Natural killer cell (primary cell): ENCODE measurements around the gene TMEM121B. TPM values are rescaled to one million over a fixed set of nuclear protein-coding genes. Genes with fewer than 3 reads are reported as not detected.

Experiments
- ATAC-seq, 3 donors: fragments of 150-1000 bp in 2 of 3; fragments of 200-7000 bp in 1 of 3; cut with Tn5 transposase; 1 replicate in 1 of 3; 2 replicates in 2 of 3; pipeline ENCODE4 v1.10.0; 2021; ENCODE audit warnings: mild to moderate bottlenecking in 2 of 3, moderate library complexity in 2 of 3
- DNase-seq, 2 donors: peaks; one replicate each; pipeline versions ENCODE4 v3.0.0 to v3.0.0-alpha.2; 2013 to 2021; ENCODE audit warnings: mixed read lengths in 1 of 2
- H3K27ac ChIP-seq: one replicate; pipeline ENCODE4 v1.5.1; 2013; ENCODE audit warnings: mild to moderate bottlenecking, low read length
- H3K27me3 ChIP-seq: one replicate; pipeline ENCODE4 v1.6.1; 2013; ENCODE audit warnings: low read length; ENCODE audit not compliant: control insufficient read depth, insufficient read depth
- H3K36me3 ChIP-seq: one replicate; pipeline ENCODE4 v1.6.1; 2013; ENCODE audit warnings: low read length; ENCODE audit not compliant: control insufficient read depth, insufficient read depth
- H3K4me1 ChIP-seq: one replicate; pipeline ENCODE4 v1.6.1; 2013; ENCODE audit warnings: low read length; ENCODE audit not compliant: control insufficient read depth, insufficient read depth
- H3K4me3 ChIP-seq: one replicate; pipeline ENCODE4 v1.5.1; 2013; ENCODE audit warnings: low read length
- H3K9me3 ChIP-seq: one replicate; pipeline ENCODE4 v1.6.1; 2013; ENCODE audit warnings: low read length; ENCODE audit not compliant: control insufficient read depth, insufficient read depth
- H3K27ac Mint-ChIP-seq, 2 donors: one replicate each; pipeline ENCODE4 v1.8.0; 2022; ENCODE audit warnings: mild to moderate bottlenecking in 2 of 2, mixed read lengths in 2 of 2, moderate library complexity in 1 of 2
- H3K27me3 Mint-ChIP-seq, 2 donors: one replicate each; pipeline ENCODE4 v1.8.0; 2022; ENCODE audit warnings: low read depth in 2 of 2, mixed read lengths in 2 of 2
- H3K36me3 Mint-ChIP-seq: one replicate; pipeline ENCODE4 v1.8.0; 2022; ENCODE audit warnings: mixed read lengths
- H3K4me1 Mint-ChIP-seq, 2 donors: one replicate each; pipeline ENCODE4 v1.8.0; 2022; ENCODE audit warnings: mixed read lengths in 2 of 2
- H3K4me3 Mint-ChIP-seq: one replicate; pipeline ENCODE4 v1.8.0; 2022; ENCODE audit warnings: mild to moderate bottlenecking, moderate library complexity, mixed read lengths
- H3K9me3 Mint-ChIP-seq, 2 donors: one replicate each; pipeline ENCODE4 v1.8.0; 2022; ENCODE audit warnings: mixed read lengths in 2 of 2
- WGBS: methylation state at CpG from one replicate; pipeline ENCODE4 v1.1.7; 2013; ENCODE audit warnings: missing lambda C conversion rate; ENCODE audit not compliant: insufficient coverage; 5-methylcytosine and 5-hydroxymethylcytosine counted together
- intact Hi-C: fragments of 100-400 bp; cut with micrococcal nuclease; formaldehyde crosslinking; loops from one replicate; pipeline ENCODE4 v1.14.2; 2022
- total RNA-seq, 4 donors: library from RNA; stranded (reverse); fragments of 120-200 nt in 1 of 4; gene quantifications; one replicate each; pipeline versions ENCODE4 v1.2.3 to v1.2.4, GENCODE V29; 2013 to 2022
- TF ChIP-seq, protein P1 (sequence below): fragments of 200-600 bp; IDR thresholded peaks from one replicate; pipeline ENCODE4 v1.8.0; 2022; ENCODE audit warnings: antibody characterized with exemption

Gene TMEM121B
- total RNA-seq = under 1 TPM in 2 of 3 donors, not detected in 1; 0.18 to 0.35 TPM
- total RNA-seq (2013) = 0.32 TPM

DNA sequence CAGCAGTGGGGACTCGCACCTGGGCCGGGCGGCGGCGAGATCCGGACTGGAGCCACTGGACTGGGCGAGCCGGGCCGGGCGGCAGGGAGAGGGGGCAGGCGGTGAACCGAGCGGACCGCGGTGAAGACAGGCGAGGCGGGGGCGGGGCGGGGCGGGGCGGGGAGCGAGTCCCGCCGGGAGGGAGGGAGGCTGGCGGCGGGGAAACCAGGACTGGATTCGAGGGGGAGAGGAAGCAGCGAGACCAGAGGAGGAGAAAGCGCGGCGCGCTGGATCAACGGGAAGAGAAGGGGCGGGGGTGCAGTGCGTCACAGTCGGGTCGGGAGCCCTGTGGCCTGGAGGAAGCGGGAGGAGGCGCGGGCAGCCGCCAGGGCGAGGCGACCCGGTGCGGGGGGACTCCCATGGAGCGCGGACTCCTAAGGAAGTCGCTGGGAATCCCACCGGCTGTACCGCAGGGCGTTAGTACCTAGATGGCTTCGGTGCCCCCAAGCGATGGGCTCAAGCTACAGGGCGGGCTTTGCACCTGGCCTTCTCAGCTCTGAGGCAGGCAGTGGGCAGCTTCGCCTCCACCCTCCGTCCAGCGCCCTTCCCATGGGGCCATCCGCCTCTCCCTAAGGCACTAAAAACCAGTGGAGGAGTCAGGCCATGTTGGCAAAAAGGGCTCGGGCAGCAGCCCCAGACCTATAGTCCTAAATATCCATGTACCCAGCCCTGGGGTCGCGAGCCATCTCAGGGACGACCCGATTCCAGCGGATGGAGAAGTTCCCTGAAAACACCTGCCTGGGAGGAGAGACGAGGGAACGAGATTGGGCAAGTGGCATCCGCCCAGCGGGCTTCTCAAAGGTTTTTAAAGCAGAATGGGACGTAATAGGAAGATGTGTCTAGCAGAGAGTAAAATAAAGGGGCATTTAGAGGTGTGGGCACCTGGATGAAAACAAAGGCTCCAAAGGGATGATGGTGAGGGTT, at the start of gene TMEM121B:
Gene TMEM121B (minus strand): TSS at position 128 of the 963 bp plus-strand sequence. CDS start 233 bp downstream, outside the sequence.
- Mint-ChIP-seq H3K4me3 (peak within 1 kb of the TSS; percentile 69), H3K27me3 (peaks cover 14 to 21% of the 10 kb centered on the region in 2 donors), H3K27ac (no peak within 1 kb of the TSS), H3K36me3 (peaks cover 5% of the 10 kb centered on the region), H3K9me3 (no peaks in the 10 kb centered on the region), H3K4me1 (peaks cover 29 to 35% of the 10 kb centered on the region in 2 donors)
- Histone ChIP-seq H3K27ac (no peak within 1 kb of the TSS), H3K4me3 (no peak within 1 kb of the TSS), H3K9me3 (no peaks in the 10 kb centered on the region), H3K36me3 (no peaks in the 10 kb centered on the region), H3K4me1 (peaks cover 44% of the 10 kb centered on the region), H3K27me3 (peaks cover 15% of the 10 kb centered on the region)
- DNase-seq (peak in 1 of 2 donors; percentile 25), ATAC-seq (no peak)
- TF ChIP-seq, protein P1, sequence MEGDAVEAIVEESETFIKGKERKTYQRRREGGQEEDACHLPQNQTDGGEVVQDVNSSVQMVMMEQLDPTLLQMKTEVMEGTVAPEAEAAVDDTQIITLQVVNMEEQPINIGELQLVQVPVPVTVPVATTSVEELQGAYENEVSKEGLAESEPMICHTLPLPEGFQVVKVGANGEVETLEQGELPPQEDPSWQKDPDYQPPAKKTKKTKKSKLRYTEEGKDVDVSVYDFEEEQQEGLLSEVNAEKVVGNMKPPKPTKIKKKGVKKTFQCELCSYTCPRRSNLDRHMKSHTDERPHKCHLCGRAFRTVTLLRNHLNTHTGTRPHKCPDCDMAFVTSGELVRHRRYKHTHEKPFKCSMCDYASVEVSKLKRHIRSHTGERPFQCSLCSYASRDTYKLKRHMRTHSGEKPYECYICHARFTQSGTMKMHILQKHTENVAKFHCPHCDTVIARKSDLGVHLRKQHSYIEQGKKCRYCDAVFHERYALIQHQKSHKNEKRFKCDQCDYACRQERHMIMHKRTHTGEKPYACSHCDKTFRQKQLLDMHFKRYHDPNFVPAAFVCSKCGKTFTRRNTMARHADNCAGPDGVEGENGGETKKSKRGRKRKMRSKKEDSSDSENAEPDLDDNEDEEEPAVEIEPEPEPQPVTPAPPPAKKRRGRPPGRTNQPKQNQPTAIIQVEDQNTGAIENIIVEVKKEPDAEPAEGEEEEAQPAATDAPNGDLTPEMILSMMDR = no peak
- intact Hi-C loops = no loop called here
- 11% methylated on average over 69 of the region's 69 CpGs for WGBS

DNA sequence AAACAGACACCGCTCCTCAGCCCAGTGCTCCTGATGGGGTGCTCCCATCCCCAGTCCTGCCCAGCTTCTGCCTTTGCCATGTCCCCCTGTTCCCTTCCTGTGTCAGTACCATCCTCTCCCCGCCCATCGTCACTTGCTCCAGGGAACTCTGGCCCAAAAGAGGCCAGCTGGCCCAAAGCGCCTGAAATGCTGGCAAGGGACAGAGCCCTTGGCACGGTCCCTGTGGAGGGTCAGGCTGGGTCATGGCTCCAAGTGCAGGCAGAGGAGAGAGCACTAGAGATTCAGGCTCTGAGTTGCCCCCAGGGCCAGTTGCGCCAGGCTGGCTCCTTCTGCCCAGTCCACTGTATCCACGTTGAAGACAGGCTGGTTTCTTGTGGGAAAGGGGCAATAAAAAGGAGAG, 46.3 kb upstream of the TMEM121B start:
- H3K4me1 Mint-ChIP-seq = peaks cover 5 to 6% of the 10 kb centered on the region in 2 donors
- 86% methylated on average over 7 of the region's 7 CpGs for WGBS
- no peaks in the 10 kb centered on the region for H3K36me3 Mint-ChIP-seq
- Histone ChIP-seq H3K4me1 (peaks cover 11% of the 10 kb centered on the region), H3K27ac (no peak overlapping the region), H3K27me3 (no peaks in the 10 kb centered on the region), H3K9me3 (no peaks in the 10 kb centered on the region), H3K4me3 (no peak overlapping the region), H3K36me3 (no peaks in the 10 kb centered on the region)
- H3K27ac Mint-ChIP-seq = no peak overlapping the region
- no peak for ATAC-seq
- H3K9me3 Mint-ChIP-seq = no peaks in the 10 kb centered on the region
- TF ChIP-seq, protein P1 = no peak
- peaks cover 0 to 5% of the 10 kb centered on the region in 2 donors for H3K27me3 Mint-ChIP-seq
- no peak for DNase-seq
- intact Hi-C loops = no loop called here
- H3K4me3 Mint-ChIP-seq = no peak overlapping the region

DNA sequence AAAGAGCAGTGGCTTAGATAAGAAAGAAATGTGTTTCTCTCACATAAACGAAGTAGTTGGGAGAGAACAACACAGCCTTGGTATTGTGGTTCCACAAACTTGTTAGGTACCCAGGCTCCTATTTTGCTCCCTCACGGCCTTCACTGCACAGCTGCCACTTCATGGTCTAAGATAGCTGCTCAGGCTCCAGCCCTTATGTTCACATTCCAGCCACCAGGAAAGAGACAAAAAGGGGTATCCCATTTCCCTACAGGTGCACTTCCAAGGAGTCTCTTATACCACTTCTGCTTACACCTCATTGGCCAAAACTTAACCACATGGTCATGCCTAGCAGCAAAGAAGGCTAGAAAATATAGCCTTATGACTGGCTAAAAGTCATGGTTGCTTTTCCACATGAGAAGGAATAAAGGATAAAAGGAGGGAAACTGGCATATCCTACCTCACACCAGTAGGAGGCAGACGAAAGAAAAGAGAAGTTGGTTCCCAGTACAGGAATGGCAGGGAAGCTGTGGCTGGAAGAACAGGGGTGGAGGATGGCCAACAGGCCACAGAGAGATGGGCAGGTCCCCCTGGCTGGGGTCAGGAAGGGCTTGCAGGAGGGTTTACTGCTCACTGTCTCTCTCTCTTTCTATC, 43.3 kb upstream of the TMEM121B start:
- Histone ChIP-seq H3K27ac (no peak overlapping the region), H3K4me3 (no peak overlapping the region), H3K4me1 (peaks cover 8% of the 10 kb centered on the region), H3K36me3 (no peaks in the 10 kb centered on the region), H3K9me3 (no peaks in the 10 kb centered on the region), H3K27me3 (no peaks in the 10 kb centered on the region)
- Mint-ChIP-seq H3K36me3 (no peaks in the 10 kb centered on the region), H3K4me1 (peaks cover 5% of the 10 kb centered on the region in 2 donors), H3K27ac (no peak overlapping the region), H3K4me3 (no peak overlapping the region), H3K27me3 (peaks cover 0 to 5% of the 10 kb centered on the region in 2 donors), H3K9me3 (no peaks in the 10 kb centered on the region)
- intact Hi-C loops = no loop called here
- DNase-seq (no peak), ATAC-seq (no peak)
- TF ChIP-seq, protein P1 = no peak
- 87% methylated on average over 2 of the region's 3 CpGs for WGBS
